Gastrocnemius medialis (tissue), 4 donors: ENCODE measurements around the gene MACROD1. TPM values are rescaled to one million over a fixed set of nuclear protein-coding genes. Genes with fewer than 3 reads are reported as not detected.

Experiments used
- ATAC-seq, 2 donors: fragments of 150-250 bp; one replicate each; pipeline ENCODE4 v1.9.1; 2016
- DNase-seq, 2 donors: peaks; one replicate each; pipeline ENCODE4 v3.0.0-alpha.2; 2019
- H3K27ac ChIP-seq, 4 donors: fragments of 200-600 bp; sonication (generic); 1 replicate in 1 of 4; 2 replicates in 3 of 4; pipeline ENCODE4 v1.5.1; 2016 to 2018; ENCODE audit warnings: mild to moderate bottlenecking in 2 of 4, moderate library complexity in 1 of 4
- H3K27me3 ChIP-seq, 3 donors: fragments of 200-600 bp; sonication (generic) in 2 of 3; 1 replicate in 1 of 3; 2 replicates in 2 of 3; pipeline versions ENCODE4 v1.5.1 to v1.6.0; 2016 to 2019; ENCODE audit warnings: mild to moderate bottlenecking in 1 of 3, moderate library complexity in 1 of 3
- H3K36me3 ChIP-seq, 2 donors: fragments of 200-600 bp; sonication (generic) in 1 of 2; one replicate each; pipeline ENCODE4 v1.5.1; 2017 to 2018
- H3K4me1 ChIP-seq, 2 donors: fragments of 200-600 bp; sonication (generic) in 1 of 2; one replicate each; pipeline ENCODE4 v1.5.1; 2016 to 2017; ENCODE audit warnings: mild to moderate bottlenecking in 2 of 2
- H3K4me3 ChIP-seq, 4 donors: fragments of 200-600 bp; sonication (generic) in 3 of 4; 1 replicate in 1 of 4; 2 replicates in 3 of 4; pipeline ENCODE4 v1.5.1; 2016 to 2019; ENCODE audit warnings: mild to moderate bottlenecking in 2 of 4
- H3K9me3 ChIP-seq, 3 donors: fragments of 200-600 bp; sonication (generic) in 2 of 3; 1 replicate in 1 of 3; 2 replicates in 2 of 3; pipeline ENCODE4 v1.5.1; 2016 to 2019
- CTCF ChIP-seq, 5 experiments: fragments of 450-650 bp in 3 of 5; fragments of 200-600 bp in 2 of 5; sonication (generic) in 2 of 5; IDR thresholded peaks in 4 of 5; conservative IDR thresholded peaks in 1 of 5; 1 replicate in 4 of 5; 2 replicates in 1 of 5; pipeline ENCODE4 v1.5.1; 2016 to 2019; ENCODE audit warnings: antibody characterized with exemption in 5 of 5, mild to moderate bottlenecking in 3 of 5, moderate library complexity in 3 of 5
- POLR2A ChIP-seq, 2 donors: fragments of 450-650 bp; IDR thresholded peaks; one replicate each; pipeline ENCODE4 v1.6.1; 2017; ENCODE audit warnings: antibody characterized with exemption in 2 of 2, mild to moderate bottlenecking in 2 of 2, moderate library complexity in 2 of 2
- in situ Hi-C, 4 donors: fragments of 200-750 bp; cut with MboI; loops; one replicate each; pipeline versions ENCODE4 v1.15.0 to v1.8.0; 2017; ENCODE audit warnings: low sequenced_read_pairs in 4 of 4
- intact Hi-C: fragments of 100-400 bp; cut with DNase I; formaldehyde crosslinking; loops from one replicate; pipeline ENCODE4 v1.15.1; 2023; ENCODE audit warnings: low total_unique reads
- total RNA-seq, 4 donors: library from RNA; depleted of rRNA; stranded (reverse); fragments of >200 nt; gene quantifications; one replicate each; pipeline versions ENCODE4 v1.1.0 to v1.2.3, GENCODE V29; 2016

Gene MACROD1
- total RNA-seq, 4 donors from 2014 or later = 162 to 308 (median 205) TPM

DNA sequence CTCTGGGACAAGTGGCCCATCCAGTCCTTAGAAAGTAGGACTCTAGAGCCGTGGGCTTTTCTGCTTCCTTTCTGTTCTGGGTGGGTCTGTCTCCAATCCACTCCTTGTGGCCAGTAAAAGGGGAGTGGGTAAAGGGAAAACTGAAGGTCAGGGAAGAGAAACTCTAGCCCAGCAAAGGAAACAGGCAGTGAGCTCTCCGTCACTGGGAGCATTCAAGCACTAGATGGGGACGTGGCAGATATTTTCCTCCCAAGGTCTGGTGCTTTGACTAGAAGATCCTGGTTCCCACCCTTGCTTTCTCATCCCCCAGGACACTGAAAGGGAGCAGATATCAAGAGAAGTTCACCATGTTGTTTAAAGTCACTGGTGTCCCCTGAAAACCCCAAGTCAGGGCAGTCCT lies 42.2 kb downstream of the MACROD1 start:
- peak overlapping the region in 3 of 4 donors; percentile 33 to 71 (median 56) for H3K27ac ChIP-seq
- intact Hi-C loops = no loop called here
- TF ChIP-seq POLR2A (IDR thresholded peaks at IDR 0.05) = no peak
- no peak for TF ChIP-seq CTCF (IDR thresholded peaks at IDR 0.05 in 4 of 5, conservative IDR thresholded peaks at IDR 0.05 in 1 of 5)

GRCh38 chr11:64122411-64123410 lies 43.2 kb downstream of the MACROD1 start:
- Histone ChIP-seq H3K4me3 (peak overlapping the region in 1 of 4 donors; percentile 2), H3K27ac (peak overlapping the region; percentile 56 to 73 (median 66)), H3K27me3 (no peaks in the 10 kb centered on the region), H3K9me3 (no peaks in the 10 kb centered on the region), H3K4me1 (peaks cover 26 to 42% of the 10 kb centered on the region in 2 donors), H3K36me3 (no peaks in the 10 kb centered on the region)
- ATAC-seq = peak; percentile 77 to 83
- DNase-seq = peak; percentile 69 to 87
- in situ Hi-C loops = no loop called here
- intact Hi-C loops = no loop called here
- no peak for TF ChIP-seq POLR2A (IDR thresholded peaks at IDR 0.05)
- TF ChIP-seq CTCF (IDR thresholded peaks at IDR 0.05 in 4 of 5, conservative IDR thresholded peaks at IDR 0.05 in 1 of 5) = no peak

More for the DNA sequence above, 42.2 kb downstream of the MACROD1 start:
- ATAC-seq (no peak), DNase-seq (no peak)
- Histone ChIP-seq H3K27me3 (no peaks in the 10 kb centered on the region), H3K4me3 (no peak overlapping the region), H3K4me1 (peaks cover 26 to 42% of the 10 kb centered on the region in 2 donors), H3K9me3 (no peaks in the 10 kb centered on the region), H3K36me3 (no peaks in the 10 kb centered on the region)
- in situ Hi-C loops = no loop called here

- H3K36me3 ChIP-seq = no peaks in the 10 kb centered on the region
- in situ Hi-C loops = no loop called here
- no peaks in the 10 kb centered on the region for H3K27me3 ChIP-seq
- ATAC-seq (no peak), DNase-seq (no peak)
- H3K4me1 ChIP-seq = peaks cover 26 to 42% of the 10 kb centered on the region in 2 donors
- H3K4me3 ChIP-seq = no peak overlapping the region
- TF ChIP-seq CTCF (IDR thresholded peaks at IDR 0.05 in 4 of 5, conservative IDR thresholded peaks at IDR 0.05 in 1 of 5) = no peak
- TF ChIP-seq POLR2A (IDR thresholded peaks at IDR 0.05) = no peak
- peak overlapping the region; percentile 56 to 73 (median 66) for H3K27ac ChIP-seq
- no peaks in the 10 kb centered on the region for H3K9me3 ChIP-seq
- intact Hi-C loops = no loop called here
Measured at GRCh38 chr11:64121663-64122410, 44.1 kb downstream of the MACROD1 start.

DNA sequence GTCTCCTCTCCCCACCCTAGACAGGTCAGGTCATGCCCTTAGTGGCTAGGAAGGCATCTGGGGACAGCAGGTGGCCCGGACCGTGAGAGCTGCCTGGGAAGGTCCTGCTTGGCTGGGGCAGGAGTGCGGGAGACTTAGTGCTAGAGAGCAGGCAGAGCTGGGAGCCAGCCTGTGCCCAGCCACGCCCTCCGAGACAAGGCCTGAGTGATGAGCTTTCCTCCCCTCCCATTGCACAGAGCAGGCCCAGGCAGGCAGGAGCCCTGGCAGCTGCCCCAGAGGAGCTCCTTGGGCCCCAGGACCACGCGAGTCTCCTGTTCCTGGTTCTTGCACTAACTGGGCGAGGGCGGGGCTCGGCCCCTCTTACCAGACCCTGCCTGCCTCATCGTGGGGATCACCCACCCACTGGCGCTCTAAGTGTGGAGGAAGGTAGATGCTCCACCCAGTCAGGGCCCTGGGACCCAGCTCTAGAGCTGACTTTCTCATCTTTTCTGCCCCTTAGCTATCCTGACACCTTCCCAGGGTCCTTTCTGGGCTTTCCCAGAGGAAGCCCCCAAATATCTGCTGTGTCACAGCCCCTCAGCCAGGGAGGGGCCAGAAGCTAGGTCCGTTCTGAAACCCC lies 44.9 kb downstream of the MACROD1 start:
- Histone ChIP-seq H3K4me3 (no peak overlapping the region), H3K36me3 (no peaks in the 10 kb centered on the region), H3K9me3 (no peaks in the 10 kb centered on the region), H3K27me3 (no peaks in the 10 kb centered on the region), H3K4me1 (peaks cover 26 to 42% of the 10 kb centered on the region in 2 donors), H3K27ac (peak overlapping the region; percentile 19 to 71 (median 60))
- peak; percentile 31 to 57 for ATAC-seq
- in situ Hi-C loops = no loop called here
- intact Hi-C loops = no loop called here
- DNase-seq = peak; percentile 32 to 74
- TF ChIP-seq CTCF (IDR thresholded peaks at IDR 0.05 in 4 of 5, conservative IDR thresholded peaks at IDR 0.05 in 1 of 5) (no peak), POLR2A (IDR thresholded peaks at IDR 0.05) (no peak)
